Gastroesophageal sphincter (tissue), 4 donors: ENCODE measurements around the gene CDADC1. TPM values are rescaled to one million over a fixed set of nuclear protein-coding genes. Genes with fewer than 3 reads are reported as not detected.
A peak's percentile ranks its signal among the peaks of the same experiment; 100 is the strongest.

ENCODE experiments used
- ATAC-seq: fragments of 150-250 bp; one replicate; pipeline ENCODE4 v1.9.1; 2016; ENCODE audit warnings: mild to moderate bottlenecking, moderate library complexity
- H3K27ac ChIP-seq, 4 donors: fragments of 200-600 bp; sonication (generic) in 3 of 4; 1 replicate in 3 of 4; 2 replicates in 1 of 4; pipeline ENCODE4 v1.5.1; 2016 to 2019
- H3K27me3 ChIP-seq: fragments of 200-600 bp; sonication (generic); one replicate; pipeline ENCODE4 v1.5.1; 2019
- H3K36me3 ChIP-seq, 2 donors: fragments of 200-600 bp; sonication (generic); one replicate each; pipeline ENCODE4 v1.5.1; 2019; ENCODE audit warnings: control low read depth in 1 of 2
- H3K4me1 ChIP-seq, 3 donors: fragments of 200-600 bp; sonication (generic); 1 replicate in 2 of 3; 2 replicates in 1 of 3; pipeline ENCODE4 v1.5.1; 2016 to 2019; ENCODE audit warnings: control low read depth in 2 of 3
- H3K4me3 ChIP-seq, 2 donors: fragments of 200-600 bp; sonication (generic); one replicate each; pipeline ENCODE4 v1.5.1; 2019; ENCODE audit warnings: mild to moderate bottlenecking in 1 of 2, moderate library complexity in 1 of 2
- H3K9me3 ChIP-seq, 3 donors: fragments of 200-600 bp; sonication (generic); one replicate each; pipeline ENCODE4 v1.5.1; 2017 to 2019; ENCODE audit warnings: control low read depth in 2 of 3
- EP300 ChIP-seq: sonication (generic); formaldehyde crosslinking; IDR thresholded peaks from one replicate; pipeline ENCODE4 v1.6.1; 2017; ENCODE audit warnings: antibody characterized with exemption, mild to moderate bottlenecking
- POLR2A ChIP-seq, 2 donors: fragments of 450-650 bp; IDR thresholded peaks; one replicate each; pipeline ENCODE4 v1.6.1; 2017; ENCODE audit warnings: antibody characterized with exemption in 2 of 2, mild to moderate bottlenecking in 2 of 2, moderate library complexity in 1 of 2
- POLR2AphosphoS5 ChIP-seq: sonication (generic); formaldehyde crosslinking; IDR thresholded peaks from one replicate; pipeline ENCODE4 v1.6.1; 2017; ENCODE audit warnings: antibody characterized with exemption
- WGBS, 2 donors: methylation state at CpG; one replicate each; pipeline ENCODE4 v1.1.5; 2018; ENCODE audit warnings: low coverage in 1 of 2; 5-methylcytosine and 5-hydroxymethylcytosine counted together
- total RNA-seq, 4 donors: library from RNA; depleted of rRNA; stranded (reverse); fragments of >200 nt; gene quantifications; one replicate each; pipeline ENCODE4 v1.1.0, GENCODE V29; 2016
- TF ChIP-seq, protein P1 (sequence below), 4 experiments: fragments of 200-600 bp in 2 of 4; fragments of 450-650 bp in 2 of 4; sonication (generic) in 1 of 4; IDR thresholded peaks; one replicate each; pipeline ENCODE4 v1.5.1; 2017 to 2019; ENCODE audit warnings: antibody characterized with exemption in 4 of 4, mild to moderate bottlenecking in 2 of 4, moderate library complexity in 2 of 4

The CDADC1 gene
- total RNA-seq, 4 donors from 2014 or later, result 5.8 to 9.3 (median 6.7) TPM

DNA sequence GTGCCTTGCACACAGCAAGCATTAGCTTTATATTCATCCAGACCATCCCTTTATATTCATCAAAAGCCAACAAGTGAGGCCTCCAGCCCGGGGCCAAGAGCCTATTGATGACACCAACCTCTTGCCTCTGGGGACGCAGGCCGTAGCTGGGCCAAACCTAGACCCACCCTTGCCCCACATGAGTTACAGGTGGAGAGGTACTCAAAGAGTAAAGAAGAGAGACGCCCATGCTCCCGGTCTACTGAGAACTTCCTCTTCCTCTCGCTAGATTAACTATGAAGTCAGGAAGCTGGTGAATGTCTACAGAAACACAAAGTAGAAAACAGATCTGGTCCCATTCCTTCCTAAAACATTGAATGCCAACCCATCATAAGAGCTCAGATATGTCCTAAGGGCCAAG is 31.4 kb upstream of the CDADC1 start:
- ATAC-seq, result no peak
- no peaks in the 10 kb centered on the region for H3K9me3 ChIP-seq
- 88 to 92% methylated on average over 2 to 5 of the region's 6 CpGs for WGBS, 2 donors

DNA sequence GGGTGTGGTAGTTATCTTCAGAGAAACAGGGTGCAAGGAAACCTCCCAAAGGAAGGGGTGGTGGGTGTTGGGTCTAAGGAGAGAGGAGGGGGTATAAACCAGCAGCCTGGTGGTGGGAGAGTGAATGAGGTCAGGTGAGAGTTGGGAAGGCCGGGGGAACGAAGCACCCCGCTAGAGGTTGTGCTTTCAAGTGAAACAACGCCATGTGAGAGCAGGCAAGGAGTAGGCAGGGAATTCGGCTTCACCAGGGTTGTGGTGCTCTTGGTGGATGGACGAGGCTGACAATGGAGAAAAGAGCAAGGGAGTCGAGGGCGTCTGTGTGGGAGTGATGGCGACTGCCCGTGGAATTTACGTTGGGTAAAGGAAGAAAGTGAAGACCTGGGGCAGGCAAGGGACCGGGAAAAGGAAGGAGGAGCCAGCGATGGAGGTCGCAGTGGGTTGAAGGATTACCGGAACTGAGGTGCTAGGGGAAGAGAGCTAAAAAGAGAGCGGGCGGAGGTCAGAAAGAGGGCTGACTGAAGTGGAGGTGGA is 29.7 kb upstream of the CDADC1 start:
- H3K9me3 ChIP-seq, result no peaks in the 10 kb centered on the region
- no peaks in the 10 kb centered on the region for H3K36me3 ChIP-seq
- 39 to 50% methylated on average over 11 to 17 of the region's 17 CpGs for WGBS, 2 donors
- no peak for TF ChIP-seq EP300
- no peak for TF ChIP-seq POLR2A (IDR thresholded peaks at IDR 0.05)
- TF ChIP-seq, protein P1, sequence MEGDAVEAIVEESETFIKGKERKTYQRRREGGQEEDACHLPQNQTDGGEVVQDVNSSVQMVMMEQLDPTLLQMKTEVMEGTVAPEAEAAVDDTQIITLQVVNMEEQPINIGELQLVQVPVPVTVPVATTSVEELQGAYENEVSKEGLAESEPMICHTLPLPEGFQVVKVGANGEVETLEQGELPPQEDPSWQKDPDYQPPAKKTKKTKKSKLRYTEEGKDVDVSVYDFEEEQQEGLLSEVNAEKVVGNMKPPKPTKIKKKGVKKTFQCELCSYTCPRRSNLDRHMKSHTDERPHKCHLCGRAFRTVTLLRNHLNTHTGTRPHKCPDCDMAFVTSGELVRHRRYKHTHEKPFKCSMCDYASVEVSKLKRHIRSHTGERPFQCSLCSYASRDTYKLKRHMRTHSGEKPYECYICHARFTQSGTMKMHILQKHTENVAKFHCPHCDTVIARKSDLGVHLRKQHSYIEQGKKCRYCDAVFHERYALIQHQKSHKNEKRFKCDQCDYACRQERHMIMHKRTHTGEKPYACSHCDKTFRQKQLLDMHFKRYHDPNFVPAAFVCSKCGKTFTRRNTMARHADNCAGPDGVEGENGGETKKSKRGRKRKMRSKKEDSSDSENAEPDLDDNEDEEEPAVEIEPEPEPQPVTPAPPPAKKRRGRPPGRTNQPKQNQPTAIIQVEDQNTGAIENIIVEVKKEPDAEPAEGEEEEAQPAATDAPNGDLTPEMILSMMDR (IDR thresholded peaks at IDR 0.05), result no peak
- TF ChIP-seq POLR2AphosphoS5, result no peak
- ATAC-seq, result no peak
- peaks cover 0 to 29% (median 7%) of the 10 kb centered on the region in 3 donors for H3K4me1 ChIP-seq
- peaks cover 50% of the 10 kb centered on the region for H3K27me3 ChIP-seq
- no peak overlapping the region for H3K27ac ChIP-seq
- H3K4me3 ChIP-seq, result no peak overlapping the region

More for the DNA sequence above, 31.4 kb upstream of the CDADC1 start:
- H3K4me3 ChIP-seq, result no peak overlapping the region
- H3K36me3 ChIP-seq, result no peaks in the 10 kb centered on the region
- TF ChIP-seq POLR2AphosphoS5 (no peak), POLR2A (IDR thresholded peaks at IDR 0.05) (no peak), EP300 (no peak)
- TF ChIP-seq, protein P1 (IDR thresholded peaks at IDR 0.05), result no peak
- no peak overlapping the region for H3K27ac ChIP-seq
- peaks cover 0 to 27% (median 7%) of the 10 kb centered on the region in 3 donors for H3K4me1 ChIP-seq
- peaks cover 38% of the 10 kb centered on the region for H3K27me3 ChIP-seq

DNA sequence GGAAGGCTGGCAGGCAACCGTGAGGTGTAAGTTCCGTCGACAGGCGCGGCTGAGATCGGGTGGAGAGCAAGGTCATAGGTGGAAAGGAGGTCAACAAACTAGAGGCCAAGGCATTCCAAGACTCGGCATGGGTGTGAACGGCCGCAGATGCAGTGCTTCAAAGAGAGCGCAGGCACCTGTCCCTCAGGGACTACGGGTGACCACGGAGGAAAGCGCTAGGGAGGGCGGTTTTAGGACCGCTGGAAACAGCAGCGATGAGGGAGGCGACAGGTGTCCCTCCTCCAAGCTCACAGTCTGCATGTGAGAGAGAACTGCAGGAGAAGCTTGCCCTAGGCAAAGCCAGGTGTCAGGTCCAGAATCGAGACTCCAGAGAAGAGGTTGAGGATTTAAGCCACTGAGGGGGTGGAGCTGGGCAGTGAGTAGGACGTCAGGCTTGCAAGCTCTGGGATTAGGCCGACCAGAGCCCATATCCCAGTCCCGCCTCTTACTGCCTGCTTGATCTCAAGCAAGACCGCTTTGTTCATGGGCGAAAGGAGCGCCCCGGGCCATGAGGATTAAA is 29.2 kb upstream of the CDADC1 start:
- ATAC-seq, result no peak
- WGBS, 2 donors, result 21 to 38% methylated on average over 12 to 25 of the region's 25 CpGs
- H3K4me3 ChIP-seq, result no peak overlapping the region
- H3K36me3 ChIP-seq, result no peaks in the 10 kb centered on the region
- no peak overlapping the region for H3K27ac ChIP-seq
- H3K9me3 ChIP-seq, result no peaks in the 10 kb centered on the region
- peaks cover 0 to 29% (median 7%) of the 10 kb centered on the region in 3 donors for H3K4me1 ChIP-seq
- TF ChIP-seq POLR2AphosphoS5 (no peak), EP300 (no peak), POLR2A (IDR thresholded peaks at IDR 0.05) (no peak)
- TF ChIP-seq, protein P1 (IDR thresholded peaks at IDR 0.05), result no peak
- peaks cover 50% of the 10 kb centered on the region for H3K27me3 ChIP-seq

DNA sequence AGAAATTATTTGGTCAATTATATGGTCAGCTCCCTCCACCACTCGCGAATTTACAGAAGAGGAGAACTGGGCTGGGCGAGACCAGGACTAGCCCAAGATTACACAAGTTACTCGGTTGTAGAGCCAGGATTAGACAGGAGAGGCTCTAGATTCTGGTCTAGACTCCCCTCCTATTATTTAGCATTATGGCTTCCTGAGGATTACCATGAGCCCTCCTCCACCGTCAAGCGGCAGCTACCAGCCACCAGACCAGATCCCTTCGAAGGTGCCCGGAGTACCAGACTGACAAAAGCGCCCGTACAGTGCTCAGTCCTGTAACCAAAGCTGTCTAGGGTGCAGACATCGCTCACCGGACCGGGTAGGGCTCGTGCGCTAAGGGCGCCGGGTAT is 28.1 kb upstream of the CDADC1 start:
- 53 to 61% methylated on average over 4 to 6 of the region's 17 CpGs for WGBS, 2 donors
- Histone ChIP-seq H3K4me3 (peak overlapping the region; percentile 5 to 55), H3K9me3 (no peaks in the 10 kb centered on the region), H3K27ac (no peak overlapping the region), H3K27me3 (peaks cover 50% of the 10 kb centered on the region), H3K36me3 (no peaks in the 10 kb centered on the region), H3K4me1 (peaks cover 0 to 29% (median 7%) of the 10 kb centered on the region in 3 donors)
- no peak for ATAC-seq
- TF ChIP-seq POLR2AphosphoS5 (no peak), EP300 (no peak), POLR2A (IDR thresholded peaks at IDR 0.05) (no peak)

DNA sequence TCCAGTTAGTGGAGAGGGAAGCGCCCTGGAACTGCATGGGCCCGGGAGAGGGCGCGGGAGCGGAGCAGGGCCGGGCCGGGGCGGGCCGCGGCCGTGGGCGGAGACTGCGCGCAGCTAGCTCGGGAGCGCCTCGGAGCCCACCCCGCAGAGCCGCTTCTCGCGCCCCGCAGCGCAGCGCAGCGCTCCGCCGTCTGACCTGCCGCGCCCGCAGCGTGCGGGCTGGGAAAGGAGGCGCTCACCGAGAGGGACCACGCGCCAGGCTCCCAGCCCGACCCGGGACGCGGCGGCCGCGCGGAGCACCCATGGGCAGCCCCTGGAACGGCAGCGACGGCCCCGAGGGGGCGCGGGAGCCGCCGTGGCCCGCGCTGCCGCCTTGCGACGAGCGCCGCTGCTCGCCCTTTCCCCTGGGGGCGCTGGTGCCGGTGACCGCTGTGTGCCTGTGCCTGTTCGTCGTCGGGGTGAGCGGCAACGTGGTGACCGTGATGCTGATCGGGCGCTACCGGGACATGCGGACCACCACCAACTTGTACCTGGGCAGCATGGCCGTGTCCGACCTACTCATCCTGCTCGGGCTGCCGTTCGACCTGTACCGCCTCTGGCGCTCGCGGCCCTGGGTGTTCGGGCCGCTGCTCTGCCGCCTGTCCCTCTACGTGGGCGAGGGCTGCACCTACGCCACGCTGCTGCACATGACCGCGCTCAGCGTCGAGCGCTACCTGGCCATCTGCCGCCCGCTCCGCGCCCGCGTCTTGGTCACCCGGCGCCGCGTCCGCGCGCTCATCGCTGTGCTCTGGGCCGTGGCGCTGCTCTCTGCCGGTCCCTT is 27.5 kb upstream of the CDADC1 start, which contains the start of gene MLNR:
Gene MLNR, plus strand, starts transcription at position 303 of the 820 bp plus-strand sequence. Its CDS starts 0 bp downstream, at position 303.
- H3K4me1 ChIP-seq, result peaks cover 0 to 29% (median 7%) of the 10 kb centered on the region in 3 donors
- no CpG with 5 or more reads among the region's 111 CpGs for WGBS, 2 donors
- peak within 1 kb of the TSS; percentile 5 to 55 for H3K4me3 ChIP-seq
- H3K27ac ChIP-seq, result no peak within 1 kb of the TSS
- no peaks in the 10 kb centered on the region for H3K36me3 ChIP-seq
- TF ChIP-seq, protein P1 (IDR thresholded peaks at IDR 0.05), result peak in 2 of 4 experiments; percentile 14 to 26
- no peak for TF ChIP-seq EP300
- peaks cover 50% of the 10 kb centered on the region for H3K27me3 ChIP-seq
- H3K9me3 ChIP-seq, result no peaks in the 10 kb centered on the region
- ATAC-seq, result peak; percentile 56
